A673 (cell line): Measurements from ENCODE around the gene KRT2. TPM values are rescaled to one million over a fixed set of nuclear protein-coding genes. Genes with fewer than 3 reads are reported as not detected.

Source experiments
- BruUV-seq: library from RNA; stranded (reverse); fragments of 400-500 nt; replicated peaks from 2 replicates; lab custom pipeline; 2021; lab: Mats Ljungman, UMichigan
- CTCF ChIA-PET: fragments of 300-600 bp; sonication (Branson Sonifier 250); formaldehyde crosslinking; loops from one replicate; lab custom pipeline; 2022; ENCODE audit warnings: antibody characterized with exemption; lab: Charles Lee
- POLR2A ChIA-PET: fragments of 300-600 bp; sonication (Branson Sonifier 250); formaldehyde crosslinking; loops from one replicate; lab custom pipeline; 2022; ENCODE audit warnings: antibody characterized with exemption; ENCODE audit not compliant: low non-redundant PET; lab: Charles Lee
- DNase-seq: peaks from one replicate; pipeline ENCODE4 v3.0.0-alpha.2; 2015; ENCODE audit warnings: low spot score
- H3K27ac ChIP-seq: fragments of 200-600 bp; sonication (generic); 2 replicates; pipeline ENCODE4 v1.5.1; 2016; ENCODE audit warnings: mixed run types, low read depth, mild to moderate bottlenecking, mixed read lengths, antibody characterized with exemption, low read length; ENCODE audit not compliant: poor library complexity, severe bottlenecking
- H3K27me3 ChIP-seq: fragments of 200-600 bp; sonication (generic); replicated peaks from 2 replicates; pipeline ENCODE4 v1.6.1; 2017; ENCODE audit warnings: mixed run types, low read depth, mild to moderate bottlenecking, mixed read lengths, antibody characterized with exemption, low read length; ENCODE audit not compliant: insufficient read depth, poor library complexity
- H3K36me3 ChIP-seq: fragments of 200-600 bp; sonication (generic); 2 replicates; pipeline ENCODE4 v1.6.1; 2016; ENCODE audit warnings: mixed run types, mild to moderate bottlenecking, mixed read lengths, antibody characterized with exemption, low read length; ENCODE audit not compliant: insufficient read depth, poor library complexity, severe bottlenecking
- H3K4me1 ChIP-seq: fragments of 200-600 bp; sonication (generic); 2 replicates; pipeline ENCODE4 v1.6.1; 2017; ENCODE audit warnings: mixed run types, mild to moderate bottlenecking, mixed read lengths, antibody characterized with exemption, low read length; ENCODE audit not compliant: insufficient read depth, poor library complexity, severe bottlenecking
- H3K4me3 ChIP-seq: fragments of 200-600 bp; sonication (generic); 2 replicates; pipeline ENCODE4 v1.5.1; 2016; ENCODE audit warnings: low read depth, mixed run types, mild to moderate bottlenecking, mixed read lengths, low read length; ENCODE audit not compliant: poor library complexity, severe bottlenecking
- H3K9me3 ChIP-seq: fragments of 200-600 bp; sonication (generic); 2 replicates; pipeline ENCODE4 v1.6.1; 2016; ENCODE audit warnings: mixed run types, low read depth, mild to moderate bottlenecking, mixed read lengths, antibody characterized with exemption, low read length; ENCODE audit not compliant: poor library complexity, severe bottlenecking
- EZH2 ChIP-seq: fragments of 200-600 bp; sonication (generic); IDR thresholded peaks from 2 replicates; pipeline ENCODE4 v1.6.1; 2017; ENCODE audit warnings: borderline replicate concordance, low read depth, mild to moderate bottlenecking, mixed read lengths, antibody characterized with exemption, low read length; ENCODE audit not compliant: poor library complexity, severe bottlenecking
- intact Hi-C: fragments of 100-400 bp; cut with micrococcal nuclease; formaldehyde crosslinking; loops from one replicate; pipeline ENCODE4 v1.10.0; 2022; ENCODE audit not compliant: unreplicated experiment
- total RNA-seq: library from RNA; stranded (reverse); gene quantifications from 2 replicates; pipeline ENCODE4 v1.2.3, GENCODE V29; 2021
- TF ChIP-seq, protein P1 (sequence below): fragments of 300-800, 200-600 bp; sonication (generic); conservative IDR thresholded peaks from 2 replicates; pipeline ENCODE4 v1.5.1; 2017; ENCODE audit warnings: low read depth, mild to moderate bottlenecking, antibody characterized with exemption, low read length, moderate library complexity, mixed read lengths

The KRT2 gene
- total RNA-seq, 1 experiment from 2014 or later: not detected

DNA sequence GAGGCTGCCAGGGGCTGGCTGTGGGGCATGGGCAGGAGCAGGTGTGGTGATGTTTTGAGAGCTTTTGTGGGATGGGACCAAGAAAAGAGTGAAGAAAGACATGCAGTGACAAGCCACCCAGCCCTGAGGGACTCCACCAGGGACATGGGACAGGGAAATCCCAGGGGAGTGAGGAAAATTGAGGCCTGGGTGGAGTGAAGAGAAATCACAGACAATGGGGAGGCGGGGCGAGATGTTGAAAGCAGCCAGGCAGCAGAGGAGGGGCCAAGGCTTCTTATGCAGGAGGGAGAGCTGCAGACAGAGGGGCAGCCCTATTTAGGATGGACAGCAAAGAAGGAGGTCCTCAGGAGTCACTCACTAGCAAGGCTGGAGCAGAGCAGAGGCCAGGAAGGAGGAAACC, 32.4 kb upstream of the KRT2 start:
- Histone ChIP-seq H3K36me3 (no peaks in the 10 kb centered on the region), H3K9me3 (no peaks in the 10 kb centered on the region), H3K27me3 (no peaks in the 10 kb centered on the region), H3K4me1 (no peaks in the 10 kb centered on the region), H3K4me3 (no peak overlapping the region), H3K27ac (no peak overlapping the region)
- no peak for DNase-seq
- intact Hi-C loops: no loop called here
- POLR2A ChIA-PET: no interaction called here
- CTCF ChIA-PET: no interaction called here
- TF ChIP-seq EZH2: no peak
- TF ChIP-seq, protein P1, sequence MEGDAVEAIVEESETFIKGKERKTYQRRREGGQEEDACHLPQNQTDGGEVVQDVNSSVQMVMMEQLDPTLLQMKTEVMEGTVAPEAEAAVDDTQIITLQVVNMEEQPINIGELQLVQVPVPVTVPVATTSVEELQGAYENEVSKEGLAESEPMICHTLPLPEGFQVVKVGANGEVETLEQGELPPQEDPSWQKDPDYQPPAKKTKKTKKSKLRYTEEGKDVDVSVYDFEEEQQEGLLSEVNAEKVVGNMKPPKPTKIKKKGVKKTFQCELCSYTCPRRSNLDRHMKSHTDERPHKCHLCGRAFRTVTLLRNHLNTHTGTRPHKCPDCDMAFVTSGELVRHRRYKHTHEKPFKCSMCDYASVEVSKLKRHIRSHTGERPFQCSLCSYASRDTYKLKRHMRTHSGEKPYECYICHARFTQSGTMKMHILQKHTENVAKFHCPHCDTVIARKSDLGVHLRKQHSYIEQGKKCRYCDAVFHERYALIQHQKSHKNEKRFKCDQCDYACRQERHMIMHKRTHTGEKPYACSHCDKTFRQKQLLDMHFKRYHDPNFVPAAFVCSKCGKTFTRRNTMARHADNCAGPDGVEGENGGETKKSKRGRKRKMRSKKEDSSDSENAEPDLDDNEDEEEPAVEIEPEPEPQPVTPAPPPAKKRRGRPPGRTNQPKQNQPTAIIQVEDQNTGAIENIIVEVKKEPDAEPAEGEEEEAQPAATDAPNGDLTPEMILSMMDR: no peak
- no TSS peak for BruUV-seq

DNA sequence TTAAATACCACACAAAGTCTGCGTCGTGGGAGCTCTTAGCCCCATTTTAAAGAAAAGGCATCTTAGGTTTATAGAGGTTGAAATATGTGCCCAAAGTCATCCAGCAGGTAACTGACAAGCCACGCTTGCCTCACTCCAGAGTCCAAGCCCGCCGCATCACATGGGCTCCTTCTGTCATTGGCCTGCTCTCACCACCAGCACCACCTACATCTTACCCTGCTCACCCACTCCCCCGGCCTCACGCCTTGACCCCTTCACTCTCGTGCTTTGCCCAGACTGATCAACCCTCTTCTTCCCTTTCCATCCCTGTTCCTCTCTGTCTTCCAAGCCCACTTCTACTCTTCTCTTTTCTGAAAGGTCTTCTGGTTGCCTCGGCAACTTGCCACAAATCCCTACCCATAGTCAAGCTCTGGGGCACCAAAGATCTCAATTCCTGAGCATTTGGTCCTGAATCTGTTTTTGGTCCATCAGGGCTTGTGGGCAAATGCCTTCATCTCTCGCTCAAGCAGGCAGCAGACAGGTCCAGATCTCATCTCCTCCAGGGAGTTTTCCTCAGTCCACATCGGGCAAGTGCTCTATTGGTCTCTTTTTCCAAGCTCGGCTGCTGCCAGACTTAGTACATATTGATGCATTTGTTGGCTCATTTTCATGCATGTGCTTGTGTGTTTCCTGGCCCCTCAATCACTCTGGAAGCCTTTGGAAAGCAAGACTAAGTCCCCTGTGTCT, 31.7 kb upstream of the KRT2 start:
- Histone ChIP-seq H3K36me3 (no peaks in the 10 kb centered on the region), H3K4me1 (no peaks in the 10 kb centered on the region), H3K27me3 (no peaks in the 10 kb centered on the region), H3K27ac (no peak overlapping the region), H3K9me3 (no peaks in the 10 kb centered on the region), H3K4me3 (no peak overlapping the region)
- no TSS peak for BruUV-seq
- ChIA-PET POLR2A (no interaction called here), CTCF (no interaction called here)
- DNase-seq: no peak
- intact Hi-C loops: no loop called here
- TF ChIP-seq, protein P1: no peak
- TF ChIP-seq EZH2: no peak

DNA sequence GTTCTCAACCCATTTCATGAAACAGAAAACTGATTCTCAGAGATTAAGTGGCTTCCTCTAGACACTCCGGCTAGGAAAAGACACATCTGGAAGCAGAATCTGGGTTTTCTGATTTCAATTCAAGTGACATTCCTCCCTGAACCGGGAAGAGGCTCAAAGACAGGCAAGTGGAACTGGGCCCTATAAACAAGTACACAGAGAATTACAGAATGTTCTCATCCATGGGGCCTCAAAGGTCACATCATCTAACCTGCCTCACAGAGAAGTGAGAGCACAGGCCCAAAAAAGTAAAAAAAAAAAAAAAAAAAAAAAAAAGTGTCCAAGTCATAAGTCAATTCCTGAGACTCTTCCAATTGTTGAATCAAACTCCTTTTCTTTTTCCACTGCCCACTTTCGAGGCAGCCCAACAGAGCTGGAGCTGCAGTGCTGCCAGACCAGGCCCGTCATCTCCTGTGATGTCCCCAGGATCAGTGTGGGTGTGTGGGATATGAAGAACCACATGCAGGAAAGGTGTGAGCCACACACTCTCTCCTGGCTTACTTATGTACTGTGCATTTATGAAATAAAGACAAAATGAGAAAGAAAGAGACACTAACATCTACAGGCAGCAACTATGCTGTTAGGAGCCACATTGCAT, 31.0 kb upstream of the KRT2 start:
- no peak for TF ChIP-seq EZH2
- TF ChIP-seq, protein P1: no peak
- no peaks in the 10 kb centered on the region for H3K36me3 ChIP-seq
- CTCF ChIA-PET: no interaction called here
- POLR2A ChIA-PET: no interaction called here
- H3K27ac ChIP-seq: no peak overlapping the region
- no peaks in the 10 kb centered on the region for H3K9me3 ChIP-seq
- H3K4me1 ChIP-seq: no peaks in the 10 kb centered on the region
- no peak for DNase-seq
- H3K4me3 ChIP-seq: no peak overlapping the region
- BruUV-seq: no TSS peak
- intact Hi-C loops: no loop called here
- peaks cover 6% of the 10 kb centered on the region for H3K27me3 ChIP-seq
